Mesodermal cell (in vitro differentiated cells): ENCODE measurements around the gene ZNF668.

ENCODE experiments used
- H3K27ac ChIP-seq: 2 replicates; pipeline ENCODE4 v1.7.0; 2013; ENCODE audit warnings: mild to moderate bottlenecking, low read depth, low read length, moderate library complexity; ENCODE audit not compliant: severe bottlenecking
- H3K36me3 ChIP-seq: 2 replicates; pipeline ENCODE4 v1.7.1; 2013; ENCODE audit warnings: mild to moderate bottlenecking, low read length, moderate library complexity; ENCODE audit not compliant: control insufficient read depth, insufficient read depth
- H3K4me1 ChIP-seq: one replicate; pipeline ENCODE4 v1.7.1; 2013; ENCODE audit warnings: mild to moderate bottlenecking, low read length; ENCODE audit not compliant: insufficient read depth, control insufficient read depth, poor library complexity, severe bottlenecking
- H3K4me3 ChIP-seq: 2 replicates; pipeline ENCODE4 v1.7.0; 2013; ENCODE audit warnings: low read length, control low read depth, mild to moderate bottlenecking; ENCODE audit not compliant: insufficient read depth, poor library complexity, severe bottlenecking; ENCODE audit errors: extremely low read depth
- H3K9me3 ChIP-seq: 2 replicates; pipeline ENCODE4 v1.7.1; 2013; ENCODE audit warnings: mild to moderate bottlenecking, low read length, moderate library complexity; ENCODE audit not compliant: control insufficient read depth
- WGBS, 2 experiments: methylation state at CpG; one replicate each; pipeline ENCODE4 v1.1.5; 2013; ENCODE audit warnings: missing lambda C conversion rate in 2 of 2; ENCODE audit not compliant: insufficient coverage in 2 of 2; 5-methylcytosine and 5-hydroxymethylcytosine counted together

Gene ZNF668

GRCh38 chr16:31080035-31080629 is 6.1 kb upstream of the ZNF668 start:
- no peaks in the 10 kb centered on the region for H3K4me1 ChIP-seq
- no peaks in the 10 kb centered on the region for H3K9me3 ChIP-seq
- H3K4me3 ChIP-seq = no peak overlapping the region
- peaks cover 79% of the 10 kb centered on the region for H3K36me3 ChIP-seq
- H3K27ac ChIP-seq = no peak overlapping the region
- 92 to 97% methylated on average over 31 to 39 of the region's 40 CpGs for WGBS, 2 experiments

- whole genome bisulfite sequencing, 2 experiments = 91 to 92% methylated on average over 11 to 13 of the region's 13 CpGs
- H3K27ac ChIP-seq = no peak overlapping the region
- no peaks in the 10 kb centered on the region for H3K4me1 ChIP-seq
- peaks cover 76% of the 10 kb centered on the region for H3K36me3 ChIP-seq
- no peak overlapping the region for H3K4me3 ChIP-seq
- H3K9me3 ChIP-seq = no peaks in the 10 kb centered on the region
These were observed 5.4 kb upstream of the ZNF668 start for GRCh38 chr16:31079342-31079944.

GRCh38 chr16:31078597-31079341 is 4.7 kb upstream of the ZNF668 start:
- no peaks in the 10 kb centered on the region for H3K9me3 ChIP-seq
- no peak overlapping the region for H3K27ac ChIP-seq
- WGBS, 2 experiments = 97 to 98% methylated on average over 14 to 15 of the region's 15 CpGs
- H3K4me3 ChIP-seq = no peak overlapping the region
- peaks cover 72% of the 10 kb centered on the region for H3K36me3 ChIP-seq
- H3K4me1 ChIP-seq = no peaks in the 10 kb centered on the region

GRCh38 chr16:31077592-31078396 is 3.8 kb upstream of the ZNF668 start:
- Histone ChIP-seq H3K27ac (no peak overlapping the region), H3K36me3 (peaks cover 63% of the 10 kb centered on the region), H3K4me3 (no peak overlapping the region), H3K9me3 (no peaks in the 10 kb centered on the region), H3K4me1 (no peaks in the 10 kb centered on the region)
- WGBS, 2 experiments = 94 to 97% methylated on average over 28 to 30 of the region's 30 CpGs

- Histone ChIP-seq H3K4me3 (no peak overlapping the region), H3K9me3 (no peaks in the 10 kb centered on the region), H3K27ac (no peak overlapping the region), H3K4me1 (no peaks in the 10 kb centered on the region), H3K36me3 (peaks cover 56% of the 10 kb centered on the region)
- 98 to 99% methylated on average over 13 of the region's 13 CpGs for WGBS, 2 experiments
These were observed 3.0 kb upstream of the ZNF668 start for GRCh38 chr16:31077024-31077423.

GRCh38 chr16:31076319-31076718 is 2.3 kb upstream of the ZNF668 start:
- no peaks in the 10 kb centered on the region for H3K4me1 ChIP-seq
- H3K9me3 ChIP-seq = no peaks in the 10 kb centered on the region
- H3K4me3 ChIP-seq = no peak overlapping the region
- 91 to 94% methylated on average over 14 to 16 of the region's 16 CpGs for WGBS, 2 experiments
- peaks cover 56% of the 10 kb centered on the region for H3K36me3 ChIP-seq
- H3K27ac ChIP-seq = no peak overlapping the region

- no peaks in the 10 kb centered on the region for H3K4me1 ChIP-seq
These were observed 759 bp upstream of the ZNF668 start for GRCh38 chr16:31074814-31075183.

GRCh38 chr16:31073142-31073969 is 684 bp downstream of the ZNF668 start:
- no peaks in the 10 kb centered on the region for H3K4me1 ChIP-seq
- peak overlapping the region; percentile 93 for H3K27ac ChIP-seq
- no peaks in the 10 kb centered on the region for H3K9me3 ChIP-seq
- 0% methylated on average over 52 to 77 of the region's 83 CpGs for WGBS, 2 experiments
- peaks cover 27% of the 10 kb centered on the region for H3K36me3 ChIP-seq
- H3K4me3 ChIP-seq = peak overlapping the region; percentile 59

More at GRCh38 chr16:31074814-31075183, 759 bp upstream of the ZNF668 start:
- H3K4me3 ChIP-seq = peak overlapping the region; percentile 59
- H3K27ac ChIP-seq = peak overlapping the region; percentile 93
- H3K9me3 ChIP-seq = no peaks in the 10 kb centered on the region
- WGBS, 2 experiments = 2 to 8% methylated on average over 7 of the region's 7 CpGs
- H3K36me3 ChIP-seq = peaks cover 41% of the 10 kb centered on the region

GRCh38 chr16:31072540-31073141 is 1.4 kb downstream of the ZNF668 start:
- Histone ChIP-seq H3K9me3 (no peaks in the 10 kb centered on the region), H3K27ac (peak overlapping the region; percentile 93), H3K4me1 (no peaks in the 10 kb centered on the region), H3K36me3 (peaks cover 22% of the 10 kb centered on the region), H3K4me3 (peak overlapping the region; percentile 59)
- WGBS, 2 experiments = 1 to 2% methylated on average over 21 to 25 of the region's 27 CpGs
